Rectal smooth muscle tissue (tissue), 1 donor: Measurements from ENCODE around the gene BEST3.
"Not testable (repeated sequence)": the region's sequence is repeated elsewhere in the genome, so short reads cannot be mapped to it uniquely, and the experiment has no call there.

Source experiments
- H3K27ac ChIP-seq: one replicate; pipeline ENCODE4 v1.7.0; 2013; ENCODE audit warnings: low read depth, low read length, inconsistent platforms
- H3K27me3 ChIP-seq: one replicate; pipeline ENCODE4 v1.7.0; 2013; ENCODE audit warnings: low read length; ENCODE audit not compliant: control insufficient read depth, insufficient read depth
- H3K36me3 ChIP-seq: one replicate; pipeline ENCODE4 v1.7.0; 2013; ENCODE audit warnings: low read length; ENCODE audit not compliant: control insufficient read depth, insufficient read depth
- H3K4me1 ChIP-seq: one replicate; pipeline ENCODE4 v1.7.0; 2013; ENCODE audit warnings: low read length; ENCODE audit not compliant: control insufficient read depth, insufficient read depth
- H3K4me3 ChIP-seq: one replicate; pipeline ENCODE4 v1.7.0; 2013; ENCODE audit warnings: low read length
- H3K9ac ChIP-seq: one replicate; pipeline ENCODE4 v1.7.0; 2013; ENCODE audit warnings: low read length

BEST3 gene

DNA sequence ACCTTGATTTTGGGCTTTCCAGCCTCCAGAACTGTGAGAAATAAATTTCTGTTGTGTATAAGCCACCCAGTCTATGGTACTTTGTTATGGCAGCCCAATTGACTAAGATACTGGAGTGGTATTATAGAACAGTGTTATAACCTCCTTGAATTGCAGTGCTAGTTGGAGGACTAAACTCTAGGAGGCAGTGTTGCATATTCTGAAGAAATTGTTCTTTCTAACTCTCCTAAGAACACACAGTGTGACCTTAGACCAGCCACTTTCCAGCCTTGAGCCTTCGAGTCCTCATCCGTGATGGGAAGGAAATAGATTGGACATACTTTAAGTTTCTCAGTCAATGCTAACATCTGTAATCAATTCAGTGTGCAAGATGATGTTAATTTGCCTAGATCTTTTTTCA, 66.0 kb downstream of the BEST3 start:
- Histone ChIP-seq H3K27ac (no peak overlapping the region), H3K27me3 (no peaks in the 10 kb centered on the region), H3K4me3 (no peak overlapping the region), H3K9ac (no peak overlapping the region), H3K4me1 (no peaks in the 10 kb centered on the region), H3K36me3 (no peaks in the 10 kb centered on the region)

DNA sequence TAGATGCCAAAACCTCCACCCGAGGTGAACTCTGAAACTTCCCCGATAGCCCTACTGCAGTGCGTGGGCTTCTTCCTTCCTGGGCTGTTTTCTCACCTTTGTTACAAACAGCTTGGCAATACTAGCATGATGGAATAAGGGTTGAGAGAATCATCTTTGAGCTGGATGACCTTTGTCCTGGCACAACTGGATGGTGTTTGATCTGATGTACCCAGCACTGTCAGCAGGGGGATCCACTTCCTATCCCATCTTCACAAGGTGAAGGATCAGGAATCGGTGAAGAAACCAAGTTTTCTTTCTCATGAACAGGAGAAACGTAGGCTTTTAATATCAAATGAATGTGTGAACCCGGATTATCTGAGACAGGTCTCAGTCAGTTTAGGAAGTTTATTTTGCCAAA, 68.9 kb downstream of the BEST3 start:
- H3K4me1 ChIP-seq, result no peaks in the 10 kb centered on the region
- no peak overlapping the region for H3K9ac ChIP-seq
- no peaks in the 10 kb centered on the region for H3K27me3 ChIP-seq
- H3K27ac ChIP-seq, result no peak overlapping the region
- no peak overlapping the region for H3K4me3 ChIP-seq
- no peaks in the 10 kb centered on the region for H3K36me3 ChIP-seq

DNA sequence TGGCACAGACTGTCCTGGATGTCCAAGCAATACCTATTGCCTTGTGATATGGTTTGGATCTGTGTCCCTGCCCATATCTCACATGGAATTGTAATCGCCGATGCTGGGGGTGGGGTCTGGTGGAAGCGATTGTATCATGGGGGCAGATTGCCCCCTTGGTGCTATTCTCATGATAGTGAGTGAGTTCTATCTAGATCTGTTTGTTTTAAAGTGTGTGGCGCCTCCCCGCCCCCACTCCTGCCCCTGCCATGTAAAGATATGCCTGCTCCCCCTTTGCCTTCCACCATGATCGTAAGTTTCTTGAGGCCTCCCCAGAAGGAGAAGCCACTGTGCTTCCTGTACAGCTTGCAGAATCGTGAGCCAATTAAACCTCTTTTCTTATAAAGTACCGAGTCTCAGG, 71.6 kb downstream of the BEST3 start:
- Histone ChIP-seq H3K4me3 (no peak overlapping the region), H3K36me3 (no peaks in the 10 kb centered on the region), H3K27me3 (no peaks in the 10 kb centered on the region), H3K9ac (no peak overlapping the region), H3K4me1 (no peaks in the 10 kb centered on the region), H3K27ac (no peak overlapping the region)

DNA sequence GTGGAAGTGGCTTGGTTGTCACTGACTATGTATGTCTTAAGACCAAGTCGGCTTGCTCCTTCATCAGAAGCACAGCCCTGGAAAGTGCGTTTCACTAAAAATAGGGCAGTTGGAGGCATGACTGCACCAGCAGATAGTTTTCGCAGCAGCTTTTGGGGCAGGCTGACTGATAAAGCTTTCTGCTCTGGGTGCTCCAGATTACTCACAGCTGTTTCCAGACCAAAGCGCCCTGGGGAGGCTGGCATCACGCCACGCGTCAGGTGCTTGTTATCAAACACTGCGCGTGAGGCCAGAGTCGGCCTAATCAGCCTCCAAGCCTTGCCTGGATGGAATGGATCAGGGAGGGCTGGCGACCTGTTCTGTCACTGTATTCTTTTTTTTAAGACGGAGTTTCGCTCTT, 75.1 kb downstream of the BEST3 start:
- Histone ChIP-seq H3K27me3 (no peaks in the 10 kb centered on the region), H3K9ac (no peak overlapping the region), H3K4me3 (no peak overlapping the region), H3K36me3 (no peaks in the 10 kb centered on the region), H3K4me1 (no peaks in the 10 kb centered on the region), H3K27ac (no peak overlapping the region)

DNA sequence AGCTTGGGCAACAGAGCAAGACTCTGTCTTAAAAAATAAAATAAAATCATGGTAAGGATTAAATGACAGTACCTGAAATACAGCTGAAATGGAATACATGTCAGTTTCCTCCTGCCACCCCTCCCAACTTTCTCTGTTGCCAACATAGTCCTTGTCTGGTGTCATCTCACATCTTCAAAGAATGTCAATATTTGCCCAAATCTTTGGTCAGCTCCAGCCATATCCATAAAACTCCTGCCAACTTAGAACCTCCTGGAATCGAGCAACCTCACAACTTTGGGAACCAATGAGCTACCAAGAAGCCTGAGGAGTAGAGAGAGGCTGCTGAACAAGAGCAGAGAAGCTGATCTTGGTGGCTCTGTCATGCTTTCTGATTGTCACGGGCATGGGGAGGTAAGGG, 77.6 kb downstream of the BEST3 start:
- H3K27me3 ChIP-seq, result no peaks in the 10 kb centered on the region
- H3K4me1 ChIP-seq, result no peaks in the 10 kb centered on the region
- H3K9ac ChIP-seq, result no peak overlapping the region
- no peak overlapping the region for H3K27ac ChIP-seq
- H3K36me3 ChIP-seq, result no peaks in the 10 kb centered on the region
- no peak overlapping the region for H3K4me3 ChIP-seq

DNA sequence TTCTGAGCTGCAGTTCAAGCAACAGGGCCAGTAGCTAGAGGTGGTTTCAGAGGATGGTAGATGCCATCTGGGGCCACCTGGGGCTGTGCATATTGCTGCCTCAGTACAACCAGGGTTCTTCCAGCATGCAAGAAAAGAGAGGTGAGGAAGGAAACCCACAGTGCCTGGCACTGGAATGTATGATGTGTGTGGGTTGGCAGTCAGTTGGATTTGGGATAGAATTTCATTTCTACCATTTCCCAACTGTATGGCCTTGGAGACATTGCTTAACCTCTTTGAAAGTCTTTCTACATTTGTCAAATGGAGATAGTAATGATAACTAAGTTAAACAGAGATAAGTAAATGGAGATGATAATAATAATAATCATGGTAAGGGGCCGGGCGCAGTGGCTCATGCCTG, 78.2 kb downstream of the BEST3 start:
- no peaks in the 10 kb centered on the region for H3K36me3 ChIP-seq
- H3K9ac ChIP-seq, result no peak overlapping the region
- no peak overlapping the region for H3K27ac ChIP-seq
- H3K4me1 ChIP-seq, result no peaks in the 10 kb centered on the region
- no peaks in the 10 kb centered on the region for H3K27me3 ChIP-seq
- H3K4me3 ChIP-seq, result no peak overlapping the region

DNA sequence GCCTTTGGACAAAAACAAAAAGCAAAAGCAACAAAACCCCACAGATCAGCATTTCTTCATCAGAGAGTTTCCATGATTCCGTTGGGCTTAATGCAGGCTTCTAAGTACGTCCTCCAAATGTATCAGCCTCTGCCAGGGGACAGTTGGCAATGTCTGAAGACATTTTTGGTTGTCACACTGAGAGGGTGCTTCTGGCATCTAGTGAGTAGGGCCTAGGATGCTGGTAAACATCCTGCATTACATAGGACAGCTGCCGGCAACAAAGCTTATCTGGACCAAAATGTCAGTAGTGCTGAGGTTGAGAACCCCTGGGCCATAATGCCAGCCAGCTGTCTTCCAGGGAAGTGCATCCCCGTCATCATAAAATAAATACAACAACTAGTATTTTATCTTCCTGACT, 79.0 kb downstream of the BEST3 start:
- Histone ChIP-seq H3K27ac (no peak overlapping the region), H3K9ac (no peak overlapping the region), H3K4me1 (no peaks in the 10 kb centered on the region), H3K36me3 (no peaks in the 10 kb centered on the region), H3K4me3 (no peak overlapping the region), H3K27me3 (no peaks in the 10 kb centered on the region)

DNA sequence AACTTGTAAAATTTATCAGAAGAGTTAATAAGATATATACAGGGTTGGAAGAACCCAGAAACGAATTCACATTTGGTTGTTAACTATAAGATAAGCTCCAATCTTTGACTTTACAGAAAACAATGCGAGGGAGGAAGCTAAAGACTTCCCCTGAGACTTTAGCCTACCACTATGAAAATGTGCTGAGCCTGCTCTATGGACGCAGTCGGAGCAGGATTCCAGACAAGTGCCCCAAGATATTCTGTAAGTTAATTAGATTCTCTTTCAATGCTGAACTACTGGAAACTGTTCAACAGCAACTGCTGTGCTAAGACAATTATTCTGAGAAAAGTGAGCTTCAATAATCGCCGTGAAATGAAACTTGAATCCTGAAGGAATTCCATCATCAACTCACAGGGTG, 80.1 kb downstream of the BEST3 start:
- Histone ChIP-seq H3K27me3 (no peaks in the 10 kb centered on the region), H3K36me3 (no peaks in the 10 kb centered on the region), H3K4me1 (no peaks in the 10 kb centered on the region), H3K4me3 (no peak overlapping the region), H3K27ac (no peak overlapping the region), H3K9ac (no peak overlapping the region)

DNA sequence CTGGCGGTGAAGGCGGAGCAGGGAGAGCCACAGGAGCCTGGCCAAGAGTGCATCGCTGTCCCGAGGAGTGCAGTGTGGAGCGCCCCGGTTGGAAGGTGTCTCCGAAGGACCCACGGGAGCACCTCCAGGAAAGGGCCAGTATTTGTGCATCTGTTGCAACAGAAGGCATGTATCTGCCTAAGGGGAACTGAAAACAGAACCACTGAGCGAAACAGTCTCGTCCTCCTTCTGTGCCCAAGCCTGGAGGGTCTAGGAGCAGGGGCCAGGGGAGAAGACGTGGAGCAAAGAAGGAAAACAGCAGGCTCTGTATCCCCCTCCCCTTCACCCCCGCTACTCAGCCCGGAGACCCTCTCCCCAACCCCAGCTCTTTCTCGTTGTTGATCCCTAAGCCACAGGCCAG, 83.1 kb downstream of the BEST3 start:
- no peaks in the 10 kb centered on the region for H3K4me1 ChIP-seq
- no peak overlapping the region for H3K27ac ChIP-seq
- no peak overlapping the region for H3K9ac ChIP-seq
- no peak overlapping the region for H3K4me3 ChIP-seq
- H3K27me3 ChIP-seq, result no peaks in the 10 kb centered on the region
- no peaks in the 10 kb centered on the region for H3K36me3 ChIP-seq

DNA sequence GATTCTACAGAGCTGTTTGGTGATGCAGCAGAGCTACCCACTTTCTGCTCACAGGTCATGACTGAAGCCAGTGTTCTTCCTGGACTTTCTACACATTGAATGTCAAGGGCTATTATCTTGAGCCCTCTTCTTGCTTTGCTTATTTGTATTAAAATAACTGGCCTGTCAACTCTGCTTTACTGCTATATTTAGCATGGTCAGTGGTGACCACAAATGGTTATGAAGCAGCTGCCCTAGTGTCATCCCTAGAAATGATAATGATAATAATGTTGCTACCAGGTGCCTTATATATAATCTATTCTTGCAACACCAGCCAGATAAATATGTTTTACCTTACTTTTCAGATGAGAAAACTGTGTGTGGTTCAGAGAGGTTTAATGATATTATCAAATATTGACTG, 85.8 kb downstream of the BEST3 start:
- Histone ChIP-seq H3K36me3 (no peaks in the 10 kb centered on the region), H3K4me1 (no peaks in the 10 kb centered on the region), H3K9ac (no peak overlapping the region), H3K4me3 (no peak overlapping the region), H3K27me3 (no peaks in the 10 kb centered on the region), H3K27ac (no peak overlapping the region)

DNA sequence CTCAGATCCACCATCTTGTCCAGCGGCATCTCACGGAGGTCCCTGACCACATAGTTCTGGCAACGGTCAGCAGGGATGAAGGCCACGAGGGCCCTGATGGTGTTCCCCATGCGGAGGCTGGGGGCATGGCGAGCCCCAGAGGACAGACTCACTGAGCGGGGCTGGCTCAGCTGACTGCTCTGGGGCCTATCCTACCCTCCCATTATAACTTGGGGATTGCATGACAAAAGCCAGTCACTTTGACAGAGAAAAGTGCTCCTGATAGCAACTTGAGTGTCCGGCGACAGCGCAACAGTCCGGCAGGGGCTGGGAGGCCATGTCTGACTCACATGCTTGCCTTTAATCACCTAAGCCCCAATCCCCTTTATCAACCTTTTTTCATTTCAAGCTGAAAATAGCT, 88.4 kb downstream of the BEST3 start, which contains the start of gene LRRC10:
Gene LRRC10 (minus strand): TSS at position 179 of the 400 bp plus-strand sequence. CDS start 69 bp downstream, at position 110.
- H3K9ac ChIP-seq, result no peak within 1 kb of the TSS
- H3K4me3 ChIP-seq, result no peak within 1 kb of the TSS
- H3K4me1 ChIP-seq, result no peaks in the 10 kb centered on the region
- no peaks in the 10 kb centered on the region for H3K27me3 ChIP-seq
- H3K27ac ChIP-seq, result no peak within 1 kb of the TSS
- H3K36me3 ChIP-seq, result no peaks in the 10 kb centered on the region

DNA sequence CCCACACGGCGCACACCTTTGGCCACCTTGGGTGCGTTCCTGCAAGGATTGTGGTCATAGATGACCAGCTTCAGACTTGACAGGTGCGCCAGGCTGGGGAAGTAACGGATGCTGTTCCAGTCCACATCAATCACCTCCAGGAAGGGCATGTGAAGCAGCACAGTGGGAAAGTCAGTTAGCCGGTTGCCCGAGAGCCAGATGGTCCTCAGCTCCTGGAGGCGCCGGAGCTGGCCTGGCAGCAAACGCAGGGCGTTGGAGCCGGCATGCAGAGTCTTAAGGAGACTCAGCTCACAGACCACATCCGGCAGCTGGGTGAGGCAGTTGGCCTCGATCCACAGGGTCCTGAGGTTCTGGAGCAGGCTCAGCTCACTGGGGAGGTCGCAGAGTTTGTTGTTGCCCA, 89.0 kb downstream of the BEST3 start:
- H3K36me3 ChIP-seq, result no peaks in the 10 kb centered on the region
- H3K4me1 ChIP-seq, result no peaks in the 10 kb centered on the region
- no peak overlapping the region for H3K27ac ChIP-seq
- no peak overlapping the region for H3K9ac ChIP-seq
- no peak overlapping the region for H3K4me3 ChIP-seq
- no peaks in the 10 kb centered on the region for H3K27me3 ChIP-seq

DNA sequence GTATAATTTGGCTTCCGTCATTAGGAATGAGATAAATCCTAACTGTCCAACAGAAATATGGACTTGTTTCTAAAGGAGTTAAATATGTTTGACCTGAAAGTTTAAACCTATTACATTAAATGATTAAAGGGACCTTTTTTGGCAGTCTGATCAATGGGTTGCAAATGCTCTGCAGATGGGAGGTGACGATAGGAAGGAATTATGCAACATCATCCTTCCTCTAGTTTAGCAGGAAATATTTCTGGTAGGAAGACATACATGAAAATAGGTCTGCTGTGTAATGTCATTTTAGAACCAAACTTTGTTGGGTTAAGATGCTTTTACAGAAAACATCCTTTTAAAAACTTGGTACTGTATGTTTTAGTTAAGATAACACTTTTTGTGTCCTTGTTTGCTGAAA, 91.0 kb downstream of the BEST3 start:
- H3K4me3 ChIP-seq, result no peak overlapping the region
- H3K9ac ChIP-seq, result no peak overlapping the region
- H3K27me3 ChIP-seq, result no peaks in the 10 kb centered on the region
- H3K36me3 ChIP-seq, result peaks cover 2% of the 10 kb centered on the region
- H3K27ac ChIP-seq, result no peak overlapping the region
- H3K4me1 ChIP-seq, result no peaks in the 10 kb centered on the region

DNA sequence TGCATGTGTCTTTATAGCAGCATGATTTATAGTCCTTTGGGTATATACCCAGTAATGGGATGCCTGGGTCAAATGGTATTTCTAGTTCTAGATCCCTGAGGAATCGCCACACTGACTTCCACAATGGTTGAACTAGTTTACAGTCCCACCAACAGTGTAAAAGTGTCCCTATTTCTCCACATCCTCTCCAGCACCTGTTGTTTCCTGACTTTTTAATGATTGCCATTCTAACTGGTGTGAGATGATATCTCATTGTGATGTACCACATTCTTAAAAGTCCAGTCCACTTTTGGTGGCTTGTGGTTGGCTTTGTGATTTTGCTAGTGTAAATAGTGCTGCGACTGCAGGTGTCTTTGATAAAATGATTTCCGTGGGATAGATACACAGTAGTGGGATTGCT, 94.8 kb downstream of the BEST3 start:
- H3K27me3 ChIP-seq, H3K9ac ChIP-seq, H3K4me1 ChIP-seq, H3K27ac ChIP-seq, H3K4me3 ChIP-seq: not testable (repeated sequence)
- H3K36me3 ChIP-seq, result peaks cover 11% of the 10 kb centered on the region
